Natural killer cell (primary cell): Measurements from ENCODE around the gene PPP1R9A. TPM values are rescaled to one million over a fixed set of nuclear protein-coding genes. Genes with fewer than 3 reads are reported as not detected.

Source experiments
- ATAC-seq, 3 donors: fragments of 150-1000 bp in 2 of 3; fragments of 200-7000 bp in 1 of 3; cut with Tn5 transposase; 1 replicate in 1 of 3; 2 replicates in 2 of 3; pipeline ENCODE4 v1.10.0; 2021; ENCODE audit warnings: mild to moderate bottlenecking in 2 of 3, moderate library complexity in 2 of 3
- DNase-seq, 2 donors: peaks; one replicate each; pipeline versions ENCODE4 v3.0.0 to v3.0.0-alpha.2; 2013 to 2021; ENCODE audit warnings: mixed read lengths in 1 of 2
- H3K27ac ChIP-seq: one replicate; pipeline ENCODE4 v1.5.1; 2013; ENCODE audit warnings: mild to moderate bottlenecking, low read length
- H3K27me3 ChIP-seq: one replicate; pipeline ENCODE4 v1.6.1; 2013; ENCODE audit warnings: low read length; ENCODE audit not compliant: control insufficient read depth, insufficient read depth
- H3K36me3 ChIP-seq: one replicate; pipeline ENCODE4 v1.6.1; 2013; ENCODE audit warnings: low read length; ENCODE audit not compliant: control insufficient read depth, insufficient read depth
- H3K4me1 ChIP-seq: one replicate; pipeline ENCODE4 v1.6.1; 2013; ENCODE audit warnings: low read length; ENCODE audit not compliant: control insufficient read depth, insufficient read depth
- H3K4me3 ChIP-seq: one replicate; pipeline ENCODE4 v1.5.1; 2013; ENCODE audit warnings: low read length
- H3K9me3 ChIP-seq: one replicate; pipeline ENCODE4 v1.6.1; 2013; ENCODE audit warnings: low read length; ENCODE audit not compliant: control insufficient read depth, insufficient read depth
- H3K27ac Mint-ChIP-seq, 2 donors: one replicate each; pipeline ENCODE4 v1.8.0; 2022; ENCODE audit warnings: mild to moderate bottlenecking in 2 of 2, mixed read lengths in 2 of 2, moderate library complexity in 1 of 2
- H3K27me3 Mint-ChIP-seq, 2 donors: one replicate each; pipeline ENCODE4 v1.8.0; 2022; ENCODE audit warnings: low read depth in 2 of 2, mixed read lengths in 2 of 2
- H3K36me3 Mint-ChIP-seq: one replicate; pipeline ENCODE4 v1.8.0; 2022; ENCODE audit warnings: mixed read lengths
- H3K4me1 Mint-ChIP-seq, 2 donors: one replicate each; pipeline ENCODE4 v1.8.0; 2022; ENCODE audit warnings: mixed read lengths in 2 of 2
- H3K4me3 Mint-ChIP-seq: one replicate; pipeline ENCODE4 v1.8.0; 2022; ENCODE audit warnings: mild to moderate bottlenecking, moderate library complexity, mixed read lengths
- H3K9me3 Mint-ChIP-seq, 2 donors: one replicate each; pipeline ENCODE4 v1.8.0; 2022; ENCODE audit warnings: mixed read lengths in 2 of 2
- WGBS: methylation state at CpG from one replicate; pipeline ENCODE4 v1.1.7; 2013; ENCODE audit warnings: missing lambda C conversion rate; ENCODE audit not compliant: insufficient coverage; 5-methylcytosine and 5-hydroxymethylcytosine counted together
- intact Hi-C: fragments of 100-400 bp; cut with micrococcal nuclease; formaldehyde crosslinking; loops from one replicate; pipeline ENCODE4 v1.14.2; 2022
- total RNA-seq, 4 donors: library from RNA; stranded (reverse); fragments of 120-200 nt in 1 of 4; gene quantifications; one replicate each; pipeline versions ENCODE4 v1.2.3 to v1.2.4, GENCODE V29; 2013 to 2022
- TF ChIP-seq, protein P1 (sequence below): fragments of 200-600 bp; IDR thresholded peaks from one replicate; pipeline ENCODE4 v1.8.0; 2022; ENCODE audit warnings: antibody characterized with exemption

PPP1R9A gene
- total RNA-seq, 3 donors from 2014 or later (not counting 1 experiment from before 2014, with no cell fraction given), result 1.6 to 6.0 (median 2.0) TPM

DNA sequence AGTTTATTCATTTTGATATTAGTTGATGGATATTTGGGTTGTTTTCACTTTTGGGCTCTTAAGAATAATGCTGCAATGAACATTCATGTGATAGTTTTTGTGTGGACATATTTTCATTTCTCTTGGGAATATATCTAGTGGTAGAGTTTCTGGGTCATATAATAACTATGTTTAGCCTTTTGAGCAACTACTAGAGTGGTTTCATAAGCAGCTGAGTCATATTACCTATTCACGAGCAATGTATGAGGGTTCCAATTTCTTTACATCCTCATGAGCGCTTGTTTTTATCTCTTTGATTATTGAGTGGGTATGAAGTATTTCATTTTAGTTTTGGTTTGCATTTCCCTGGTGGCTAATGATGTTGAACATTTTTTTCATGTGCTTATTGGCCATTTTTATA, 234.4 kb downstream of the PPP1R9A start:
- H3K9me3 ChIP-seq, result peaks cover 2% of the 10 kb centered on the region
- intact Hi-C loops, result no loop called here
- no peak overlapping the region for H3K27ac ChIP-seq
- no peaks in the 10 kb centered on the region for H3K27me3 ChIP-seq
- H3K4me3 Mint-ChIP-seq, result no peak overlapping the region
- no peaks in the 10 kb centered on the region for H3K36me3 ChIP-seq
- no peak overlapping the region for H3K4me3 ChIP-seq
- no peaks in the 10 kb centered on the region for H3K4me1 ChIP-seq
- DNase-seq (no peak), ATAC-seq (no peak)
- TF ChIP-seq, protein P1, sequence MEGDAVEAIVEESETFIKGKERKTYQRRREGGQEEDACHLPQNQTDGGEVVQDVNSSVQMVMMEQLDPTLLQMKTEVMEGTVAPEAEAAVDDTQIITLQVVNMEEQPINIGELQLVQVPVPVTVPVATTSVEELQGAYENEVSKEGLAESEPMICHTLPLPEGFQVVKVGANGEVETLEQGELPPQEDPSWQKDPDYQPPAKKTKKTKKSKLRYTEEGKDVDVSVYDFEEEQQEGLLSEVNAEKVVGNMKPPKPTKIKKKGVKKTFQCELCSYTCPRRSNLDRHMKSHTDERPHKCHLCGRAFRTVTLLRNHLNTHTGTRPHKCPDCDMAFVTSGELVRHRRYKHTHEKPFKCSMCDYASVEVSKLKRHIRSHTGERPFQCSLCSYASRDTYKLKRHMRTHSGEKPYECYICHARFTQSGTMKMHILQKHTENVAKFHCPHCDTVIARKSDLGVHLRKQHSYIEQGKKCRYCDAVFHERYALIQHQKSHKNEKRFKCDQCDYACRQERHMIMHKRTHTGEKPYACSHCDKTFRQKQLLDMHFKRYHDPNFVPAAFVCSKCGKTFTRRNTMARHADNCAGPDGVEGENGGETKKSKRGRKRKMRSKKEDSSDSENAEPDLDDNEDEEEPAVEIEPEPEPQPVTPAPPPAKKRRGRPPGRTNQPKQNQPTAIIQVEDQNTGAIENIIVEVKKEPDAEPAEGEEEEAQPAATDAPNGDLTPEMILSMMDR, result no peak
- no peaks in the 10 kb centered on the region for H3K27me3 Mint-ChIP-seq
- WGBS, result 90% methylated on average over 2 of the region's 2 CpGs
- H3K4me1 Mint-ChIP-seq, result no peaks in the 10 kb centered on the region
- H3K36me3 Mint-ChIP-seq, result no peaks in the 10 kb centered on the region
- H3K9me3 Mint-ChIP-seq, result peaks cover 0 to 4% of the 10 kb centered on the region in 2 donors
- H3K27ac Mint-ChIP-seq, result no peak overlapping the region

DNA sequence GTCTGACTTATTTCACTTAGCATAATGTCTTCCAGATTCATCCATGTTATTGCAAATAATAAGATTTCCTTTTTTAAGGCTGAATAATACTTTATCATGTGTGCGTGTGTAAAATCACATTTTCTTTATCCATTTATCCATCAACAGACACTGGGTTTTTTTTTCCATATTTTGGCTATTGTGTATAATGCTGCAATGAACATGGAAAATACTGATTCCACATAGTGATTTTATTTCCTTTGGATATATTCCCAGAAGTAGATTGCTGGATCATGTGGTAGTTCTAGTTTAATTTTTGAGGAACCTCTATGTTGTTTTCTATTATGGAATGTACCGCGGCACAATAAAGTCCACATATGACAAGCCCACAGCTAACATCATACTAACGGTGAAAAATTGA, 236.9 kb downstream of the PPP1R9A start:
- H3K27me3 Mint-ChIP-seq, result no peaks in the 10 kb centered on the region
- peaks cover 0 to 3% of the 10 kb centered on the region in 2 donors for H3K9me3 Mint-ChIP-seq
- H3K4me1 Mint-ChIP-seq, result no peaks in the 10 kb centered on the region
- no peaks in the 10 kb centered on the region for H3K27me3 ChIP-seq
- no peak overlapping the region for H3K4me3 ChIP-seq
- intact Hi-C loops, result no loop called here
- no peak overlapping the region for H3K27ac ChIP-seq
- 100% methylated on average over 2 of the region's 4 CpGs for WGBS
- no peak overlapping the region for H3K4me3 Mint-ChIP-seq
- H3K27ac Mint-ChIP-seq, result no peak overlapping the region
- peaks cover 2% of the 10 kb centered on the region for H3K9me3 ChIP-seq
- H3K36me3 Mint-ChIP-seq, result no peaks in the 10 kb centered on the region
- DNase-seq (no peak), ATAC-seq (no peak)
- no peaks in the 10 kb centered on the region for H3K36me3 ChIP-seq
- no peaks in the 10 kb centered on the region for H3K4me1 ChIP-seq
- TF ChIP-seq, protein P1, result no peak

DNA sequence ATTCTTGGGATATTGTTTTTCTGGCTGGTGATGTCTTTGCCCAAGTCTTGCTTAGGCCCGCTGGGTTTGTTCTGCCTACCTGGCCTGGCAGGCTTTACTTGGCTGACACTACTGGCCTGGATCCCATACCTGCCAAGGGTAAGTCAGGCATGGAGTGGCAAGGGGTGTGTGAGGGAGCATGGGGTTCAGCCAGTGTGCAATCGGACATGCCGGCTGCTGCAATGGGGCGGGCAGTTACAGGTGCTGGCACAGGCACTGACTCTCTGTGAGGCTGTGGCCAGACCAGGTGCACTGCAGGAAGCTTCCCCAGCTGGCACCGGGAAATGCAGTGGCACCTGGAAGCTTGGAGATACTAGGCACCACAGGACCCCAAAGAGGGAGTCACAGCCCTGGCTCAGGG, 248.6 kb downstream of the PPP1R9A start:
- no peak for DNase-seq
- no peak overlapping the region for H3K27ac ChIP-seq
- H3K36me3 Mint-ChIP-seq, result no peaks in the 10 kb centered on the region
- peaks cover 3 to 4% of the 10 kb centered on the region in 2 donors for H3K9me3 Mint-ChIP-seq
- intact Hi-C loops, result no loop called here
- H3K27ac Mint-ChIP-seq, result no peak overlapping the region
- no peaks in the 10 kb centered on the region for H3K27me3 ChIP-seq
- ATAC-seq, result no peak
- H3K27me3 Mint-ChIP-seq, result no peaks in the 10 kb centered on the region
- H3K4me3 ChIP-seq, result no peak overlapping the region
- no peaks in the 10 kb centered on the region for H3K36me3 ChIP-seq
- no peak overlapping the region for H3K4me3 Mint-ChIP-seq
- TF ChIP-seq, protein P1, result no peak
- H3K9me3 ChIP-seq, result no peaks in the 10 kb centered on the region
- H3K4me1 ChIP-seq, result no peaks in the 10 kb centered on the region
- H3K4me1 Mint-ChIP-seq, result no peaks in the 10 kb centered on the region
- 95% methylated on average over 5 of the region's 5 CpGs for WGBS

DNA sequence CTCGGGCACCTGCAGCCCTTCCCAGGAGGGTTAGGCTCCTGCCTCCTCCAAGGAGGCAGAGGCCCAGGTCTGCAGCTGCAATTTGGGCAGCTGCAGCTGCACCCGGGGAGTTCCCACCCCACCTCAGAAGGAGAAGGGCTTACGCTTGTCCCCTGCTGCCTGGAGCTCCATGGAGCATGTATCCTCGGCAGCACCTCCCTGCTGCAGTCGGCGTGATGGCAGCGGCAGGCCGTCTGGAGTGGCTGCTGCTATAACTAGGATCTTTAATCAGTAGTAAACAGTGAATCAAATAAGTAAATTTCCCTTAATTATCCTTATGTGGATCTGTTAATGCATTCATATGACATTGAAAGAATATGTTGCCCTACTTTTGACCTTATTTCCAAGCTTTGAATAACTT, 250.0 kb downstream of the PPP1R9A start:
- no peak overlapping the region for H3K4me3 ChIP-seq
- H3K27ac ChIP-seq, result no peak overlapping the region
- no peaks in the 10 kb centered on the region for H3K9me3 ChIP-seq
- H3K4me1 ChIP-seq, result no peaks in the 10 kb centered on the region
- DNase-seq (no peak), ATAC-seq (no peak)
- Mint-ChIP-seq H3K27me3 (no peaks in the 10 kb centered on the region), H3K36me3 (no peaks in the 10 kb centered on the region), H3K4me3 (no peak overlapping the region), H3K9me3 (peaks cover 3% of the 10 kb centered on the region in 2 donors), H3K27ac (no peak overlapping the region), H3K4me1 (no peaks in the 10 kb centered on the region)
- TF ChIP-seq, protein P1, result no peak
- no peaks in the 10 kb centered on the region for H3K27me3 ChIP-seq
- WGBS, result 85% methylated on average over 8 of the region's 8 CpGs
- intact Hi-C loops, result no loop called here
- H3K36me3 ChIP-seq, result no peaks in the 10 kb centered on the region
